GM12875 (cell line): ENCODE data around the gene NABP1.

Experiments
- H3K4me3 ChIP-seq: one replicate; pipeline ENCODE4 v1.5.1; 2011; ENCODE audit warnings: low read depth, low read length, control low read depth
- CTCF ChIP-seq: IDR thresholded peaks from 2 replicates; pipeline ENCODE4 v1.5.1; 2011; ENCODE audit warnings: low read depth, mild to moderate bottlenecking, control low read depth, inconsistent platforms, low read length, moderate library complexity, borderline replicate concordance; ENCODE audit not compliant: insufficient read depth

The NABP1 gene

DNA sequence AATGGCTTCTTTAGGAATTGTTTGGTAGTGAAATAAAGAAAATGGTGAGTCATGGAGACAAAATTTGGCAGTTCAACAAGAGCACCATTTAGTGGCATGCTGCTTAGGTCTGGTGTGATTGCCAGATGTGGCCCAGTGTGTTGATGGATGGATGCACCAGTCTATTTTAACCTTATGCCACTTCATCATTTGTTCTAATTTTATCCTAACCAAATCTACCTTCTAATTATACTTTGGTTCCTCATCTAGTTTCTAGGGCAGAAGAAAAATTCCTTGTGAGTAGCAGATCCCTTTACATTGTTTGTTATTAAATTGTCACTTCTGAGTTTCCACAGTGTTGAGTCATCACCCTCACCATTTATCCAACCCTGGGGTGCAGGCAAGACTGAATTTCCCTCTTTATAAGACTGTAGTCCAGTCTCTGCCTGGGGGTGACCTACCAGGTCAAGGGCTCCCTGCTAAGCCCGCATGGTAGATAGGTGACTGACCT lies 32.5 kb downstream of the NABP1 start:
- H3K4me3 ChIP-seq, result no peak overlapping the region
- TF ChIP-seq CTCF, result no peak

- no peak overlapping the region for H3K4me3 ChIP-seq
- TF ChIP-seq CTCF, result no peak
These were observed 33.7 kb downstream of the NABP1 start for GRCh38 chr2:191711621-191712020.

DNA sequence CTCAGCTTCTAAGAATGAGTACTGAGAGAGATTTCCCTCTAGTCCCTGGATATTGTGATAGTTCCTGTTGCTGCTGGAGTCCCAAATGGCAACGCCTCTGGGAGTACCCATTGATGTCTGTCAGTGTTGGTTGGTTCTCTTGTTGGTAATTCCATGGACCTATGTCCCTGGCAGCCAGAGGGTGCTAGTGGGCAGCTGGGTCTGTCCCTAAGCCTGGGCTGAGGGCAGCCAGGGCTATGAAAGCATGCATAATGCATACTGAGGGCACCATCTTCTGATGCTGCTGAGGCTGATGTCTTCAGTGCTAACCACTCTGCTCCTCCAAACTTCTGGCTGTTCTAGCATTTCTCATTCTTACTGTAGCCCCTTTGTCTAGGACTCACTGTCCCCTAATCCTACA lies 35.9 kb downstream of the NABP1 start:
- TF ChIP-seq CTCF, result peak; percentile 17; the same call in 1 of the 2 replicates
- no peak overlapping the region for H3K4me3 ChIP-seq

GRCh38 chr2:191714925-191715324 lies 37.0 kb downstream of the NABP1 start:
- no peak for TF ChIP-seq CTCF
- no peak overlapping the region for H3K4me3 ChIP-seq

- no peak overlapping the region for H3K4me3 ChIP-seq
- TF ChIP-seq CTCF, result no peak
These were observed 37.5 kb downstream of the NABP1 start for GRCh38 chr2:191715471-191715870.

DNA sequence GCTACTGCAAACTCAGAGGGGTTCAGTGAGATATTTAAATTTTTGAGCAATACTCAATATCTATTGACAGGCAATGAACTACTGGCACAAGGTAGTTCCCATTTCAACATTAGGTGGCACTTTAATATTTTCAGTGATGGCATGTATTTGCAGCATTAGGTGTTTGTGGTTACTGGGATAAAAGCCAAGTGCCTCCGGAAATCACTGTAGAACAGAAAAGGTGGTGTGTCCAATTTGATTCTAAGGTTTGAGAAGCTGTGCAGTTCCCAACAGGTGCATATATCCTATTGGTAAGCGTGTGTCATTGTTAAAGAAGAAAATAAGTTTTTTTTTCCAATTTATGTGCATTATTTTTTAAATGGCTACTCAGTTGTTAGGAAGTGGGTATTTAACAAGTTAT lies 41.3 kb downstream of the NABP1 start:
- no peak for TF ChIP-seq CTCF
- H3K4me3 ChIP-seq, result no peak overlapping the region

- no peak overlapping the region for H3K4me3 ChIP-seq
- TF ChIP-seq CTCF, result no peak
These were observed 42.0 kb downstream of the NABP1 start for GRCh38 chr2:191719938-191720337.
